ENCODE results near the gene MAP3K3. TPM values are rescaled to one million over a fixed set of nuclear protein-coding genes. Genes with fewer than 3 reads are reported as not detected.

Gene MAP3K3
- total and polyA plus RNA-seq, 4 donors, result 24.5 to 56.3 (median 41.5) TPM

DNA sequence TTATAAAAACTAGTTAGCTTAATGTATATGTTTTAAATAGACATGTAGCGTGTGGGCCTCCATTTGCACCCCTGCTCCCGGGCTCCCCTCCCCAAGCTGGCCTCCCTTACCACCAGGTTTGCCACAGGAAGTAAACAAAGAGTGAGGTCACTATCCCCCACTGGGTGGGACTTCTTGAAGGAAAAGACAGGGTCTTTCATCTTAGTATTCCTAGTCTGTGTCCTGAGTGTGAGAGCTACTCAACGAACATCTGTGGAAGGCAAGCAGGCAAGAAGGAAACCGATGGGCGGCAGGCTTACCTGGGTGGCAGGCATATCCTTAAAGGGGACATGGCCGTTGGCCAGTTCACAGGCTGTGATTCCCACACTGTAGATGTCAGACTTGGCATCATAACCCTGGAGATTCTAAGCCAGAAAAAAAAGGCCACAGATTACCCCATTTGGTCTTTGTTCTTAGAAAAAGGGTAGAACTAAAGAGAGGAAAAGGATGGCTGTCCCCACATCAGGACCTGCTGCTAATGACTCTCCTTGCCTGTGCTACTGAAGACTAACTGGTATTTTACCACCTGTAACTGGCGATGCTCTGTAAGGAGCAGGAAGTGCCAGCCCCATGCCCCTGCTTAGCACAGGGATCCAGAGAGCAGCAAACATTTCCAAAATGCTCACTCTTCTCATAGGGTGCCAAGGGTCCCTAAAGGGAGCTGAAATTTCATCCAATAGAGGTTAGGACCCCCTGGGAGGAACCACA, 84.3 kb downstream of the MAP3K3 start:
- H3K9ac ChIP-seq (ENCODE audit: insufficient read depth in 1 of 2, low read length in 2 of 2), result no peak overlapping the region

DNA sequence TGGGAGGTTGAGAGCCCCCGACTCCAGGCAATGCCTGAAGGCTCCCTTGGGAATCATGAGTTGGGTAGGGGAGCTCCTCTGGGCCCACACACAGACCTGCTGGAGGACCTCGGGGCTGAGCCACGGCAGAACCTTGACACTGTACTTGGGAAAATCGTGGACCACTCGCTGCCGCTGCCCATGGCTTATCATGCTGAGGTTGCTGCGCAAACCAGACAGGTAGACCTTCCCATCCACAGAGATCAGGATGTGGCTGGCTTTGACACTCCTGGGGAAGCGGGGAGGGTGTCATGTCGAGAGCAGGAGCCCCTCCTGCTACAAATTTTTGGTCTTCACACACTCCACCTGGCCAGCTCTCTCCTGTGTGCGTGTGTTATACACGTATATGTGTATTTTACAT, 84.9 kb downstream of the MAP3K3 start:
- Histone ChIP-seq H3K4me3 (no peak overlapping the region), H3K36me3 (ENCODE audit: control insufficient read depth in 4 of 4, insufficient read depth in 4 of 4, low read length in 4 of 4) (peaks cover 20 to 41% (median 33%) of the 10 kb centered on the region in 4 donors), H3K9me3 (ENCODE audit: control insufficient read depth in 4 of 4, insufficient read depth in 3 of 4, low read length in 3 of 4) (no peaks in the 10 kb centered on the region), H3K9ac (ENCODE audit: insufficient read depth in 1 of 2, low read length in 2 of 2) (no peak overlapping the region), H3K4me1 (ENCODE audit: control insufficient read depth in 5 of 5, insufficient read depth in 5 of 5, low read length in 5 of 5) (peaks cover 0 to 7% (median 0%) of the 10 kb centered on the region in 5 donors), H3K27me3 (ENCODE audit: control insufficient read depth in 3 of 3, insufficient read depth in 3 of 3, low read length in 2 of 3) (no peaks in the 10 kb centered on the region), H3K27ac (ENCODE audit: low read depth in 1 of 2, low read length in 1 of 2) (no peak overlapping the region)
- DNase-seq (no peak), ATAC-seq (ENCODE audit: insufficient read depth, low FRiP score) (no peak)
- 92% methylated on average over 11 of the region's 11 CpGs for WGBS, 2 donors
- TF ChIP-seq, protein P1, sequence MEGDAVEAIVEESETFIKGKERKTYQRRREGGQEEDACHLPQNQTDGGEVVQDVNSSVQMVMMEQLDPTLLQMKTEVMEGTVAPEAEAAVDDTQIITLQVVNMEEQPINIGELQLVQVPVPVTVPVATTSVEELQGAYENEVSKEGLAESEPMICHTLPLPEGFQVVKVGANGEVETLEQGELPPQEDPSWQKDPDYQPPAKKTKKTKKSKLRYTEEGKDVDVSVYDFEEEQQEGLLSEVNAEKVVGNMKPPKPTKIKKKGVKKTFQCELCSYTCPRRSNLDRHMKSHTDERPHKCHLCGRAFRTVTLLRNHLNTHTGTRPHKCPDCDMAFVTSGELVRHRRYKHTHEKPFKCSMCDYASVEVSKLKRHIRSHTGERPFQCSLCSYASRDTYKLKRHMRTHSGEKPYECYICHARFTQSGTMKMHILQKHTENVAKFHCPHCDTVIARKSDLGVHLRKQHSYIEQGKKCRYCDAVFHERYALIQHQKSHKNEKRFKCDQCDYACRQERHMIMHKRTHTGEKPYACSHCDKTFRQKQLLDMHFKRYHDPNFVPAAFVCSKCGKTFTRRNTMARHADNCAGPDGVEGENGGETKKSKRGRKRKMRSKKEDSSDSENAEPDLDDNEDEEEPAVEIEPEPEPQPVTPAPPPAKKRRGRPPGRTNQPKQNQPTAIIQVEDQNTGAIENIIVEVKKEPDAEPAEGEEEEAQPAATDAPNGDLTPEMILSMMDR (IDR thresholded peaks at IDR 0.05; ENCODE audit: control extremely low read depth, extremely low read depth), result no peak

More for the DNA sequence above, 84.3 kb downstream of the MAP3K3 start:
- Histone ChIP-seq H3K27me3 (ENCODE audit: control insufficient read depth in 3 of 3, insufficient read depth in 3 of 3, low read length in 2 of 3) (no peaks in the 10 kb centered on the region), H3K9me3 (ENCODE audit: control insufficient read depth in 4 of 4, insufficient read depth in 3 of 4, low read length in 3 of 4) (no peaks in the 10 kb centered on the region), H3K4me1 (ENCODE audit: control insufficient read depth in 5 of 5, insufficient read depth in 5 of 5, low read length in 5 of 5) (peaks cover 0 to 10% (median 0%) of the 10 kb centered on the region in 5 donors), H3K36me3 (ENCODE audit: control insufficient read depth in 4 of 4, insufficient read depth in 4 of 4, low read length in 4 of 4) (peaks cover 20 to 37% (median 28%) of the 10 kb centered on the region in 4 donors), H3K27ac (ENCODE audit: low read depth in 1 of 2, low read length in 1 of 2) (no peak overlapping the region), H3K4me3 (no peak overlapping the region)
- ATAC-seq (ENCODE audit: insufficient read depth, low FRiP score) (no peak), DNase-seq (no peak)
- TF ChIP-seq, protein P1 (IDR thresholded peaks at IDR 0.05; ENCODE audit: control extremely low read depth, extremely low read depth), result no peak
- WGBS, 2 donors, result 74 to 75% methylated on average over 7 of the region's 7 CpGs

DNA sequence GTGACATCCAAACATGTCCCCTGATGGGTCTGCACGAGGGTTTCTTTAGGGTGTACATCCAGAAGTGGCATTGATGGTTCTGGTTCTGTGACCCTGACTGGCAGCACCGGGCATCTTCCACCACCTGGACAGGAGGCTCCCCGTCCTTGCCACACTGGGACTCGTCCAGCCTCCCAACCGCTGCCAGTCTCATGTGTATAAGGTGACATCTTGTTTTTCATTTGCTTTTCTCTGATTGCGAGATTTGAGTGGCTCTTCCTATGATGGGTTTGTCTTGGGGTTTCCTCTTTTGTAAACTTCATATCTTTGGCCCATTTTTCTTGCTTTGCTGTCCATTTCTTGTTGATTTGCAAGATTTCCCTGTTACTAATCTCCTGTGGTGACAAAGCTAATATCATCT, 86.9 kb downstream of the MAP3K3 start:
- TF ChIP-seq, protein P1 (IDR thresholded peaks at IDR 0.05; ENCODE audit: control extremely low read depth, extremely low read depth), result no peak
- H3K4me3 ChIP-seq, result no peak overlapping the region
- no peaks in the 10 kb centered on the region for H3K9me3 ChIP-seq (ENCODE audit: control insufficient read depth in 4 of 4, insufficient read depth in 3 of 4, low read length in 3 of 4)
- H3K36me3 ChIP-seq (ENCODE audit: control insufficient read depth in 4 of 4, insufficient read depth in 4 of 4, low read length in 4 of 4), result peaks cover 18 to 39% (median 33%) of the 10 kb centered on the region in 4 donors
- H3K27ac ChIP-seq (ENCODE audit: low read depth in 1 of 2, low read length in 1 of 2), result no peak overlapping the region
- 93 to 94% methylated on average over 6 of the region's 6 CpGs for WGBS, 2 donors
- ATAC-seq (ENCODE audit: insufficient read depth, low FRiP score) (no peak), DNase-seq (no peak)
- H3K9ac ChIP-seq (ENCODE audit: insufficient read depth in 1 of 2, low read length in 2 of 2), result no peak overlapping the region
- peaks cover 0 to 3% (median 0%) of the 10 kb centered on the region in 5 donors for H3K4me1 ChIP-seq (ENCODE audit: control insufficient read depth in 5 of 5, insufficient read depth in 5 of 5, low read length in 5 of 5)
- H3K27me3 ChIP-seq (ENCODE audit: control insufficient read depth in 3 of 3, insufficient read depth in 3 of 3, low read length in 2 of 3), result no peaks in the 10 kb centered on the region
